Stomach (tissue), 9 donors: ENCODE results near the gene CSTF2. TPM values are rescaled to one million over a fixed set of nuclear protein-coding genes. Genes with fewer than 3 reads are reported as not detected.

Experiments used
- DNase-seq, 2 donors: peaks; one replicate each; pipeline versions ENCODE4 v3.0.0 to v3.0.0-alpha.2; 2013 to 2019
- H3K27ac ChIP-seq, 5 donors: fragments of 200-600 bp in 4 of 5; sonication (generic) in 4 of 5; one replicate each; pipeline ENCODE4 v1.5.1; 2013 to 2019; ENCODE audit warnings: mild to moderate bottlenecking in 1 of 5, moderate library complexity in 1 of 5
- H3K27me3 ChIP-seq, 3 donors: fragments of 200-600 bp; sonication (generic); one replicate each; pipeline ENCODE4 v1.5.1; 2017 to 2019; ENCODE audit warnings: mixed run types in 1 of 3
- H3K36me3 ChIP-seq, 4 donors: fragments of 200-600 bp; sonication (generic); 1 replicate in 3 of 4; 2 replicates in 1 of 4; pipeline ENCODE4 v1.5.1; 2016 to 2019
- H3K4me1 ChIP-seq, 4 donors: fragments of 200-600 bp; sonication (generic); one replicate each; pipeline ENCODE4 v1.5.1; 2016 to 2019
- H3K4me3 ChIP-seq, 4 donors: fragments of 200-600 bp; sonication (generic) in 3 of 4; one replicate each; pipeline ENCODE4 v1.5.1; 2016 to 2019; ENCODE audit warnings: mild to moderate bottlenecking in 1 of 4
- H3K9me3 ChIP-seq, 4 donors: fragments of 200-600 bp; sonication (generic); one replicate each; pipeline ENCODE4 v1.5.1; 2016 to 2019
- CTCF ChIP-seq, 7 experiments: fragments of 450-650 bp in 4 of 7; fragments of 200-600 bp in 3 of 7; sonication (generic) in 3 of 7; IDR thresholded peaks; one replicate each; pipeline ENCODE4 v1.5.1; 2016 to 2019; ENCODE audit warnings: antibody characterized with exemption in 7 of 7, control low read depth in 2 of 7, mild to moderate bottlenecking in 1 of 7
- EP300 ChIP-seq: sonication (generic); formaldehyde crosslinking; IDR thresholded peaks from one replicate; pipeline ENCODE4 v1.6.1; 2017; ENCODE audit warnings: antibody characterized with exemption
- POLR2A ChIP-seq, 4 donors: fragments of 450-650 bp; IDR thresholded peaks; one replicate each; pipeline ENCODE4 v1.6.1; 2016; ENCODE audit warnings: antibody characterized with exemption in 4 of 4, control low read depth in 2 of 4, mild to moderate bottlenecking in 1 of 4, moderate library complexity in 1 of 4
- POLR2AphosphoS5 ChIP-seq, 3 donors: sonication (generic); formaldehyde crosslinking; IDR thresholded peaks; one replicate each; pipeline ENCODE4 v1.6.1; 2016; ENCODE audit warnings: antibody characterized with exemption in 3 of 3
- WGBS, 5 donors: extraction: QIAGEN DNeasy Blood & Tissue Kit in 3 of 5; methylation state at CpG; one replicate each; pipeline versions ENCODE4 v1.1.5 to v1.1.7; 2013 to 2018; 5-methylcytosine and 5-hydroxymethylcytosine counted together
- intact Hi-C: fragments of 100-400 bp; cut with DNase I; formaldehyde crosslinking; loops from one replicate; pipeline ENCODE4 v1.15.1; 2023; ENCODE audit warnings: low total_unique reads
- polyA plus RNA-seq, 3 donors: library from polyadenylated mRNA; stranded (reverse); fragments of 200-250 nt; gene quantifications; one replicate each; pipeline ENCODE4 v1.2.3, GENCODE V29; 2013
- small RNA-seq, 4 donors: library from RNA; depleted of rRNA; stranded (forward); fragments of <200 nt; gene quantifications; one replicate each; pipeline ENCODE3, GENCODE V24; 2016
- total RNA-seq, 5 donors: library from RNA; depleted of rRNA; stranded (reverse); fragments of >200 nt; gene quantifications; one replicate each; pipeline versions ENCODE4 v1.1.0 to v1.2.3, GENCODE V29; 2014 to 2016
- donor health status: healthy with polysubstance abuse.
- donor health status: Bipolar disorder and iron deficiency.
- donor health status: healthy.

CSTF2 gene
- total and polyA plus RNA-seq, 8 donors: 5.8 to 13.0 (median 7.8) TPM; not detected in 1

GRCh38 chrX:100883654-100884053, 63.5 kb downstream of the CSTF2 start:
- Histone ChIP-seq H3K9me3 (no peaks in the 10 kb centered on the region), H3K27me3 (peaks cover 0 to 4% (median 0%) of the 10 kb centered on the region in 3 donors), H3K27ac (no peak overlapping the region), H3K4me3 (no peak overlapping the region), H3K36me3 (no peaks in the 10 kb centered on the region), H3K4me1 (no peaks in the 10 kb centered on the region)
- WGBS, 5 donors: 26 to 49% (median 32%) methylated on average over 4 of the region's 4 CpGs
- DNase-seq: peak in 1 of 2 donors; percentile 7
- intact Hi-C loops: no loop called here
- TF ChIP-seq CTCF (IDR thresholded peaks at IDR 0.05): no peak
- TF ChIP-seq EP300: no peak
- TF ChIP-seq POLR2A (IDR thresholded peaks at IDR 0.05): no peak
- TF ChIP-seq POLR2AphosphoS5 (IDR thresholded peaks at IDR 0.05): no peak

Small RNAs within 50 kb of the gene (small RNA-seq; reads per million reads assigned to genes)
- 0 reads per million in 4 donors for gene RF00411

Other genes starting within 250 kb of the CSTF2 start
- gene TNMD, start 235.5 kb upstream of the CSTF2 start, total RNA-seq: 1 to 10 TPM in 1 of 5 donors, not detected in 4; 2.4 TPM
- 1 to 10 TPM in 1 of 3 donors, not detected in 2; 2.3 TPM for gene TNMD, start 235.5 kb upstream of the CSTF2 start, polyA plus RNA-seq
- gene TSPAN6, start 183.6 kb upstream of the CSTF2 start, total RNA-seq: 10 to 100 TPM in 4 of 5 donors, not detected in 1; 12.5 to 57.1 (median 24.6) TPM
- gene TSPAN6, start 183.6 kb upstream of the CSTF2 start, polyA plus RNA-seq: 10 to 100 TPM in 2 of 3 donors, 1 to 10 TPM in 1; 9.5 to 19.8 (median 13.5) TPM
- 10 to 100 TPM in 2 of 5 donors, 1 to 10 TPM in 3; 4.9 to 28.0 (median 8.9) TPM for gene SRPX2, start 176.2 kb upstream of the CSTF2 start, total RNA-seq
- gene SRPX2, start 176.2 kb upstream of the CSTF2 start, polyA plus RNA-seq: 10 to 100 TPM in 1 of 3 donors, 1 to 10 TPM in 2; 2.6 to 16.7 (median 6.2) TPM
- gene SYTL4, start 88.3 kb upstream of the CSTF2 start, total RNA-seq: 10 to 100 TPM; 10.5 to 27.7 (median 12.5) TPM
- 10 to 100 TPM in 1 of 3 donors, 1 to 10 TPM in 2; 4.5 to 23.7 (median 4.6) TPM for gene SYTL4, start 88.3 kb upstream of the CSTF2 start, polyA plus RNA-seq
- gene NOX1, start 54.0 kb downstream of the CSTF2 start, total RNA-seq: 10 to 100 TPM in 1 of 5 donors, not detected in 4; 53.3 TPM
- not detected for gene NOX1, start 54.0 kb downstream of the CSTF2 start, polyA plus RNA-seq
- under 1 TPM in 1 of 5 donors, not detected in 4; 0.92 TPM for gene XKRX, start 108.5 kb downstream of the CSTF2 start, total RNA-seq
- gene XKRX, start 108.5 kb downstream of the CSTF2 start, polyA plus RNA-seq: under 1 TPM in 2 of 3 donors, not detected in 1; 0.31 to 0.63 TPM
- gene ARL13A, start 149.3 kb downstream of the CSTF2 start, total RNA-seq: not detected
- gene ARL13A, start 149.3 kb downstream of the CSTF2 start, polyA plus RNA-seq: not detected
- gene TRMT2B, start 231.7 kb downstream of the CSTF2 start, total RNA-seq: 10 to 100 TPM in 4 of 5 donors, 1 to 10 TPM in 1; 5.3 to 33.5 (median 17.7) TPM
- 10 to 100 TPM in 1 of 3 donors, 1 to 10 TPM in 2; 6.2 to 11.0 (median 8.1) TPM for gene TRMT2B, start 231.7 kb downstream of the CSTF2 start, polyA plus RNA-seq